GM18517 (cell line): ENCODE results near the gene NXPE4.
"Not testable (repeated sequence)": the region's sequence is repeated elsewhere in the genome, so short reads cannot be mapped to it uniquely, and the experiment has no call there.

Experiments used
- ATAC-seq: cut with Tn5 transposase; IDR thresholded peaks from one replicate; pipeline ENCODE4 v1.9.1; 2021; ENCODE audit warnings: mild to moderate bottlenecking, moderate library complexity; ENCODE audit not compliant: unreplicated experiment

NXPE4 gene

DNA sequence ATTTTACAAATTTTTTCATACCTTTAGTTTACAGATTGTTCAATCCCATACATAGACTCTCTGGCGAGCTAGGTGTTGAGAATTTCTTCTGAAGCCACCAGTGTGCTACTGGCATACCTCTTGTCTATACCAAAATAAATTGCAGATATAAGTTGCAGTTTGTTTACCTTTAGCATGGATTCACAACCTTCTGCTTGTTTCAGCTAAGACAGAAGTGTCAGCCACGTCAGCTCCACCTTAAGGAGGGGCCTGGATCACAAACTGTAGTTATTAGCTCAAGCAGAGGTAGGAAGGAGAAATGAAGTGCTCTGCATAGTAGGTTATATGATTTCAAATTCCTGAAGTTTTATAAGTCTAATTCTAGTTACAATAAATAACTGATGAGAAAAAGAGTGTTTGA, at the start of gene NXPE4:
NXPE4 (minus strand) TSS at position 216 of the 400 bp plus-strand sequence. CDS start 1,027 bp downstream, outside the sequence.
- no peak for ATAC-seq

DNA sequence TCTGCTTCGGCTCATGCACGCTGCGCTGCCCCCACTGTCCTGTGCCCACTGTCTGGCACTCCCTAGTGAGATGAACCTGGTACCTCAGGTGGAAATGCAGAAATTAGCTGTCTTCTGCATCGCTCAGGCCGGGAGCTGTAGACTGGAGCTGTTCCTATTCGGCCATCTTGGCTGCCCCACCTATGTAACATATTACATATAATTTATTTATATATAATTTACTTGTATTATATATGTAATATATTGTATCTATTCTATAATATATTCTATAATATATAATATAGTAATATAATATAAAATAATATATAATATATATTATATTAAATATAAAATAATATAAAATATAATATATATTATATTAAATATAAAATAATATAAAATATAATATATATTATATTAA, 43.9 kb upstream of the NXPE4 start:
- not testable (repeated sequence) for ATAC-seq

DNA sequence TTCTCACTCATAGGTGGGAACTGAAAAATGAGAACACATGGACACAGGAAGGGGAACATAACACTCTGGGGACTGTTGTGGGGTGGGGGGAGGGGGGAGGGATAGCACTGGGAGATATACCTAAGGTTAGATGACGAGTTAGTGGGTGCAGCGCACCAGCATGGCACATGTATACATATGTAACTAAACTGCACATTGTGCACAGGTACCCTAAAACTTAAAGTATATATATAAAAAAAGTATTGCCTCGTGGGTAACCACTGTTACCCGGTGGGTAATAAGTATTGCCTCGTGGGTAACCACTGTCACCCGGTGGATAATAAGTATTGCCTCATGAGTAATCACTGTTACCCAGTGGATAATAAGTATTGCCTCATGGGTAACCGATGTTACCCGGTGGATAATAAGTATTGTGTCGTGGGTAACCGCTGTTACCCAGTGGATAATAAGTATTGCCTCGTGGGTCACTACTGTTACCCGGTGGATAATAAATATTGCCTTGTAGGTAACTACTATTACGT, 35.9 kb upstream of the NXPE4 start:
- ATAC-seq, result not testable (repeated sequence)

DNA sequence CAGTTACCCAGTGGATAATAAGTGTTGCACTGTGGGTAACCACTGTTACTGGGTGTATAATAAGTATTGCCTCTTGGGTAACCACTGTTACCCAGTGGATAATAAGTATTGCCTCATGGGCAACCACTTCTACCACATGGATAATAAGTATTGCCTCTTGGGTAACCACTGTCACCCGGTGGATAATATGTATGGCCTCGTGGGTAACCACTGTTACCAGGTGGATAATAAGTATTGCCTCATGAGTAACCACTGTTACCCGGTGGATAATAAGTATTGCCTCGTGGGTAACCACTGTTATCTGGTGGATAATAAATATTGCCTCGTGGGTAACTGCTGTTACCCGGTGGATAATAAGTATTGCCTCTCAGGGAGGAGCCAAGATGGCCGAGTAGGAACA, 29.7 kb upstream of the NXPE4 start:
- no peak for ATAC-seq

DNA sequence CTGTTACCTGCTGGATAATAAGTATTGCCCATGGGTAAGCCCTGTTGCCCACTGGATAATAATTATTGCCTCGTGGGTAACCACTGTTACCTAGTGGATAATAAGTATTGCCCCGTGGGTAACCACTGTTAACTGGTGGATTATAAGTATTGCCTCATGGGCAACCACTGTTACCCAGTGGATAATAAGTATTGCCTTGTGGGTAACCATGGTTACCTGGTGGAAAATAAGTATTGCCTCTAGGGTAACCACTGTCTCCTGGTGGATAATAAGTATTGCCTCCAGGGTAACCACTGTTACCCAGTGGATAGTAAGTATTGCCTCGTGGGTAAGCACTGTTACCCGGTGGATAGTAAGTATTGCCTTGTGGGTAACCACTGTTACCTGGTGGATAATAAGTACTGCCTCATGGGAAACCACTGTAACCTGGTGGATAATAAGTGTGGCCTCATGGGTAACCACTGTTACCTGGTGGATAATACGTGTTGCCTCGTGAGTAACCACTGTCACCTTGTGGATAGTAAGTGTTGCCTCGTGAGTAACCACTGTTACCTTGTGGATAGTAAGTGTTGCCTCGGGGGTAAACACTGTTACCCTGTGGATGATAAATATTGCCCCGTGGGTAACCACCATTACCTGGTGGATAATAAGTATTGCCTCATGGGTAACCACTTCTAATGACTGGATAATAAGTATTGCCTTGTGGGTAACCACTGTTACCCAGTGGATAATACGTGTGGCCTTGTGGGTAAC, 29.0 kb upstream of the NXPE4 start:
- no peak for ATAC-seq

DNA sequence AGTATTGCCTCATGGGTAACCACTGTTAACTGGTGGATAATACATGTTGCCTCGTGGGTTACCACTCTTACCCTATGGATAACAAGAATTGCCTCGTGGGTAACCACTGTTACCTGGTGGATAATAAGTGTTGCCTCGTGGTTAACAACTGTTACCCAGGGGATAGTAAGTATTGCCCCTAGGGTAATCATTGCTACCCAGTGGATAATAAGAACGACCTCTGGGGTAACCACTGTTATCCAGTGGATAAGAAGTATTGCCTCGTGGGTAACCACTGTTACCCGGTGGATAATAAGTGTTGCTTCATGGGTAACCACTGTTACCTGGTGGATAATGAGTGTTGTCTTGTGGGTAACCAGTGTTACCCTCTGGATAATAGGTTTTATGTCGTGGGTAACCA, 28.1 kb upstream of the NXPE4 start:
- no peak for ATAC-seq

DNA sequence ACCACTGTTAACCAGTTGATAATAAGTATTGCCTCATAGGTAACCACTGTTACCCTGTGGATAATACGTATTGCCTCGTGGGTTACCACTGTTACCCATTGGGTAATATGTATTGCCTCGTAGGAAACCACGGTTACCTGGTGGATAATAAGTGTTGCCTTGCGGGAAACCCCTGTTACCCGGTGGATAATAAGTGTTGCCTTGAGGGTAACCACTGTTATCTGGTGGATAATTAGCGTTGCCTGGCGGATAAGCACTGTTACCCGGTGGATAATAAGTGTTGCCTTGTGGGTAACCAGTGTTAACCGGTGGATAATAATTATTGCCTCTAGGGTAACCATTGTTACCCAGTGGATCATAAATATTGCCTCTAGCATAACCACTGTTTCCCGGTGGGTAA, 27.3 kb upstream of the NXPE4 start:
- no peak for ATAC-seq

DNA sequence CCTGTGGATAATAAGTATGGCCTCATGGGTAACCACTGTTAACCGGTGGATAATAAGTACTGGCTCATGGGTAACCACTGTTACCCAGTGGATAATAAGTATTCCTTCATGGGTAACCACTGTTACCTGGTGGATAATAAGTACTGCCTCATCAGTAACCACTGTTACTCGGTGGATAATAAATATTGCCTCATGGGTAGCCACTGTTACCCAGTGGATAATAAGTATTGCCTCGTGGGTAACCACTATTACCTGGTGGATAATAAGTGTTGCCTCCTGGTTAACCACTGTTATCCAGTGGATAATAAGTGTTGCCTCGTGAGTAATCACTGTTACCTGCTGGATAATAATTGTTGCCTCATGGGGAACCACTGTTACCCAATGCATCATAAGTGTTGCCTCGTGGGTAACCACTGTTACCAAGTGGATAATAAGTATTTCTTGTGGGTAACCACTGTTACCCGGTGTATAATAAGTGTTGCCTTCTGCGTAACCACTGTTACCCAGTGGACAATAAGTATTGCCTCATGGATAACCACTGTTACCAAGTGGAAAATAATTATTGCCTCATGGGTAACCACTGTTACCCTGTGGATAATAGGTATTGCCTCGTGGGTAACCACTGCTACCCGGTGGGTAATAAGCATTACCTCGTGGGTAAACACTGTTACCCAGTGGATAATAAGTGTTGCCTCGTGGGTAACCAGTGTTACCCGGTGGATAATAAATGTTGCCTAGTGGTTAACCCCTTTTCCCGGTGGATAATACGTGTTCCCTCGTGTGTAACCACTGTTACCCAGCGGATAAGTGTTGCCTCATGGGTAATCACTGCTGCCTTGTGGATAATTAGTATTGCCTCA, 26.6 kb upstream of the NXPE4 start:
- no peak for ATAC-seq

DNA sequence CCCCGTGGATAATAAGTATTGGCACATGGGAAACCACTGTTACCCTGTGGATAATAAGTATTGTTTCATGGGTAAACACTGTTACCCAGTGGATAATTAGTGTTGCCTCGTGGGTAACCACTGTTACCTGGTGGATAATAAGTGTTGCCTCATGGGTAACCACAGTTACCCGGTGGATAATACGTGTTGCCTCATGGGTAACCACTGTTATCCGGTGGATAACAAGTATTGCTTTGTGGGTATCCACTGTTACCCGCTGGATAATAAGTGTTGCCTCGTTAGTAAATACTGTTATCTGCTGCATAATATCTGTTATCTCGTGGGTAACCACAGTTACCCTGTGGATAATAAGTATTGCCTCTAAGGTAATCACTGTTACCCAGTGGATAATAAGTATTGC, 25.5 kb upstream of the NXPE4 start:
- ATAC-seq, result no peak

DNA sequence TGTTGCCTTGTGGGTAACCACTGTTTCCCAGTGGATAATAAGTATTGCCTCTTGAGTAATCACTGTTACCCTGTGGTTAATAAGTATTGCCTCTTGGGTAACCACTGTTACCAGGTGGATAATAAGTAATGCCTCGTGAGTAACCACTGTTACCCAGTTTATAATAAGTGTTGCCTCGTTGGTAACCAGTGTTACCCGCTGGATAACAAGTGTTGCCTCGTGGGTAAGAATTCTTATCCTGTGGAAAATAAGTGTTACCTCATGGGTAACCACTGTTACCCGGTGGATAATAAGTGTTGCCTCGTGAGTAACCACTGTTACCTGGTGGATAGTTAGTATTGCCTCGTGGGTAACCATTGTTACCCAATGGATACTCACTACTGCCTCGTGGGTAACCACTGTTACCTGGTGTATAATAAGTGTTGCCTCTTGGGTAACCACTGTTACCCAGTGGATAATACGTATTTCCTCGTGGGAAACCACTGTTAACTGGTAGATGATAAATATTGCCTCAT, 24.1 kb upstream of the NXPE4 start:
- no peak for ATAC-seq

DNA sequence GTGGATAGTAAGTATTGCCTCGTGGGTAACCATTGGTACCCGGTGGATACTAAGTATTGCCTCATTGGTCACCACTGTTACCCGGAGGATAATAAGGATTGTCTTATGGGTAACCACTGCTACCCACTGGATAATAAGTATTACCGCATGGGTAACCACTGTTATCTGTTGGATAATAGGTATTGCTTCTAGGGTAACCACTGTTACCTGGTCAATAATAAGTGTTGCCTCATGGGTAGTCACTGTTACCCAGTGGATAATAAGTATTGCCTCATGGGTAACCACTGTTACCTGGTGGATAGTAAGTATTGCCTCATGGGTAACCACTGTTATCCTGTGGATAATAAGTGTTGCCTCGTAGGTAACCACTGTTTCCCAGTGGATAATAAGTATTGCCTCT, 22.6 kb upstream of the NXPE4 start:
- no peak for ATAC-seq

DNA sequence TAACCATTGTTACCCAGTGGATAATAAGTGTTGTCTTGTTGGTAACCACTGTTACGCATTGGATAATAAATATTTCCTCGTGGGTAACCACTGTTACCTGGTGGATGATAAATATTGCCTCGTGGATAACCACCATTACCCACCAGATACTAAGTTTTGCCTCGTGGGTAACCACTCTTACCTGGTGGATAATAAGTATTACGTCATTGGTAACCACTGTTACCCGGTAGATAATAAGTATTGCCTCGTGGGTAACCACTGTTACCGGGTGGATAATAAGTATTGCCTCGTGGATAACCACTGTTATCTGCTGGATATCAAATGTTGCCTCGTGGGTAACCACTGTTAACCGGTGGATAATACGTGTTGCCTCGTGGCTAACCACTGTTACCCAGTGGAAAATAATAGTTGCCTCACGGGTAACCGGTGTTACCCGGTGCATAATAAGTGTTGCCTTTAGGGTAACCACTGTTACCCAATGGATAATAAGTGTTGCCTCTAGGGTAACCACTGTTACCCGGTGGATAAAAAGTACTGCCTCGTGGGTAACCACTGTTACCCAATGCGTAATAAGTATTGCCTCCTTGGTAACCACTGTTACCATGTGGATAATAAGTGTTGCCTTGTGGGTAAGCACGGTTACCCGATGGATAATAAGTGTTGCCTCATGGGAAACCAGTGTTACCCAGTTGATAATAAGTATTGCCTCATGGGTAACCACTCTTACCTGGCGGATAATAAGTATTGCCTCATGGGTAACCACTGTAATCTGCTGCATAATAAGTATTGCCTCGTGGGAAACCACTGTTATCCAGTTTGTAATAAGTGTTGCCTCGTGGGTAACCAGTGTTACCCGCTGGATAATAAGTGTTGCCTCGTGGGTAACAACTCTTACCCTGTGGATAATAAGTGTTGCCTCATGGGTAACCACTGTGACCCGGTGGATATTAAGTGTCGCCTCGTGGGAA, 21.9 kb upstream of the NXPE4 start:
- ATAC-seq, result no peak

DNA sequence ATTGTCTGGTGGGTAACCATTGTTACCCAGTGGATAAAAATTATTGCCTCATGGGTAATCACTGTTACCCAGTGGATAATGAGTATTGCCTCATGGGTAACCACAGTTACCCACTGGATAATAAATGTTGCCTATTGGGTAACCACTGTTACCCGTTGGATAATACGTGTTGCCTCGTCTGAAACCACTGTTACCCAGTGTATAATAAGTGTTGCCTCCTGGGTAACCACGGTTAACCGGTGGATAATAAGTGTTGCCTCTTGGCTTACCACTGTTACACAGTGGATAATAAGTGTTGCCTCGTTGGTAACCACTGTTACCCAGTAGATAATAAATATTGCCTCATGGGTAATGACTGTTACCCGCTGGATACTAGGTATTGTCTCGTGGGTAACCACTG, 20.9 kb upstream of the NXPE4 start:
- ATAC-seq, result no peak

DNA sequence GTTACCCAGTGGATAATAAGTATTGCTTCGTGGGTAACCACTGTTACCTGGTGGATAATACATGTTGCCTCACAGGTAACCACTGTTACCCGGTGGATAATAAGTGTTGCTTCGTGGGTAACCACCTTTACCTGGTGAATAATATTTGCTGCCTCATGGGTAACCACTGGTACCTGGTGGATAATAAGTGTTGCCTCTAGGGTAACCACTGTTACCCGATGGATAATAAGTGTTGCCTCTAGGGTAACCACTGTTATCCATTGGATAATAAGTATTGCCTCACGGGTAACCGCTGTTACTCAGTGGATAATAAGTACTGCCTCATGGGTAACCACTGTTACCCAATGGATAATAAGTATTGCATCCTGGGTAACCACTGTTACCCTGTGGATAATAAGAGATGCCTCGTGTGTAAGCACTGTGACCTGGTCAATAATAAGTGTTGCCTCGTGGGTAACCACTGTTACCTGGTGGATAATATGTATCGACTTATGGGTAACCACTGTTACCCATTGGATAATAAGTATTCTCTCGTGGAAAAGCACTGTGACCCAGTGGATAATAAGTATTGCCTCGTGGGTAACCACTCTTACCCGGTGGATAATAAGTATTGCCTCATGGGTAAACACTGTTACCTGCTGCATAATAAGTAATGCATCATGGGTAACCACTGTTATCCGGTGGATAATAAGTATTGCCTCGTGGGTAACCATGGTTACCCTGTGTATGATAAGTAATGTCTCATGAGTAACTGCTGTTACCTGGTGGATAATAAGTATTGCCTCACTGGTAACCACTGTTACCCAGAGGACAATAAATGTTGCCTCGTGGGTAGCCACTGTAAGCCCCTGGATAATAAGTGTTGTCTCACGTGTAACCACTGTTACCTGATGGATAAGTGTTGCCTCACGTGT, 20.1 kb upstream of the NXPE4 start:
- ATAC-seq, result no peak

DNA sequence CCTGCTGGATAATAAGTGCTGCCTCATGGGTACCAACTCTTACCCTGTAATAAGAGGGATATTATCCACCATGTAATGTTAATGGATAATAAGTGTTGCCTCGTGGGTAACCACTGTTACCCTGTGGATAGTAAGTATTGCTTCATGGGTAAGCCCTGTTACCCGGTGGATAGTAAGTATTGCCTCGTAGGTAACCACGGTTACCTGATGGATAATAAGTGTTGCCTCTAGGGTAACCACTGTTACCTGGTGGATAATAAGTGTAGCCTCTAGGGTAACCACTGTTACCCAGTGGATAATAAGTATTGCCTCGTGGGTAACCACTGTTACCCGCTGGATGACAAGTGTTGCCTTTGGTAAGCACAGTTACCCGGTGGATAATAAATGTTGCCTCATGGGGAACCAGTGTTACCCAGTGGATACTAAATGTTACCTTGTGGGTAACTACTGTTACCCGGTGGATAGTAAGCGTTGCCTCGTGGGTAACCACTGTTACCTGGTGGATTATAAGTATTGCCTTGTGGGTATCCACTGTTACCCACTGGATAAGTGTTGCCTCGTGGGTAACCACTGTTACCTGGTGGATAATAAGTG, 18.6 kb upstream of the NXPE4 start:
- ATAC-seq, result no peak

DNA sequence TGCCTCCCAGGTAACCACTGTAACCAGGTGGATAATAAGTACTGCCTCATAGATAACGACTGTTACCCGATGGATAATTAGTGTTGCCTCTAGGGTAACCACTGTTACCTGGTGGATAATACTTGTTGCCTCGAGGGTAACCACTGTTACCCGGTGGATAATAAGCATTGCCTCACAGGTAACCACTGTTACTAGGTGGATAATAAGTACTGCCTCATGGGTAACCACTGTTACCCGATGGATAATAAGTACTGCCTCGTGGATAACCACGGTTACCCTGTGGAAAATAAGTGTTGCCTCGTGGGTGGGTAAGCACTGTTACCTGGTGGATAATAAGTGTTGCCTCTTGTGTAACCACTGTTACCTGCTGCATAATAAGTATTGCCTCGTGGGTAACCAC, 17.5 kb upstream of the NXPE4 start:
- not testable (repeated sequence) for ATAC-seq

DNA sequence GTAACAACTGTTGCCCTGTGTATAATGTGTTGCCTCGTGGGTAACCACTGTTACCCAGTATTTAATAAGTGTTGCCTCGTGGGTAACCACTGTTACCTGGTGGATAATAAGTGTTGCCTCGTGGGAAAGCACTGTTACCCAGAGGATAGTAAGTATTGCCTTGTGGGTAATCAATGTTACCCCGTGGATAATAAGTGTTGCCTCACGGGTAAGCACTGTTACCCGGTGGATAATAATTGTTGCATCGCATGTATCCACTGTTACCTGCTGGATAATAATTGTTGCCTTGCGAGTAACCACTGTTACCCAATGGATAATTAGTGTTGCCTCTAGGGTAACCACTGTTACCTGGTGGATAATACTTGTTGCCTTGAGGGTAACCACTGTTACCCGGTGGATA, 17.1 kb upstream of the NXPE4 start:
- no peak for ATAC-seq

DNA sequence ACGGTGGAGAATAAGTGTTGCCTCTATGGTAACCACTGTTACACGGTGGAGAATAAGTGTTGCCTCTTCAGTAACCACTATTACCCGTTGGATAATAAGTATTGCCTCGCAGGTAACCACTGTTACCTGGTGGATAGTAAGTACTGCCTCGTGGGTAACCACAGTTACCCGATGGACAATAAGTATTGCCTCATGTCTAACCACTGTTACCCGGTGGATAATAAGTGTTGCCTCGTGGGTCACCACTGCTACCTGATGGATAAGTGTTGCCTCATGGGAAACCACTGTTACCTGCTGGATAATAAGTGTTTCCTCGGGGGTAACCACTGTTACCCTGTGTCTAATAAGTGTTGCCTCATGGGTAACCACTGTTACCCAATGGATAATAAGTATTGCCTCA, 16.6 kb upstream of the NXPE4 start:
- not testable (repeated sequence) for ATAC-seq
